Measurements from ENCODE around the gene IL6ST. TPM values are rescaled to one million over a fixed set of nuclear protein-coding genes. Genes with fewer than 3 reads are reported as not detected.
A peak's percentile ranks its signal among the peaks of the same experiment; 100 is the strongest.

IL6ST gene
- total RNA-seq, 1 donor from 2014 or later: 76.2 TPM

- no peak overlapping the region for H3K9ac ChIP-seq (ENCODE audit: low read depth in 1 of 3, low read length in 3 of 3)
- H3K9me3 ChIP-seq (ENCODE audit: control insufficient read depth in 3 of 3, low read length in 3 of 3): no peaks in the 10 kb centered on the region
- no peaks in the 10 kb centered on the region for H3K36me3 ChIP-seq (ENCODE audit: control insufficient read depth in 3 of 3, insufficient read depth in 3 of 3, low read length in 3 of 3)
- H3K27ac ChIP-seq (ENCODE audit: low read depth, low read length): no peak overlapping the region
- peaks cover 3% of the 10 kb centered on the region in 3 donors for H3K4me1 ChIP-seq (ENCODE audit: control insufficient read depth in 3 of 3, insufficient read depth in 3 of 3, low read length in 3 of 3)
- H3K27me3 ChIP-seq (ENCODE audit: control insufficient read depth in 3 of 3, insufficient read depth in 3 of 3, low read length in 3 of 3): peaks cover 0 to 6% (median 0%) of the 10 kb centered on the region in 3 donors
- no peak overlapping the region for H3K4me3 ChIP-seq (ENCODE audit: low read length in 3 of 3)
Observed at GRCh38 chr5:55925712-55926111, 69.1 kb downstream of the IL6ST start.

DNA sequence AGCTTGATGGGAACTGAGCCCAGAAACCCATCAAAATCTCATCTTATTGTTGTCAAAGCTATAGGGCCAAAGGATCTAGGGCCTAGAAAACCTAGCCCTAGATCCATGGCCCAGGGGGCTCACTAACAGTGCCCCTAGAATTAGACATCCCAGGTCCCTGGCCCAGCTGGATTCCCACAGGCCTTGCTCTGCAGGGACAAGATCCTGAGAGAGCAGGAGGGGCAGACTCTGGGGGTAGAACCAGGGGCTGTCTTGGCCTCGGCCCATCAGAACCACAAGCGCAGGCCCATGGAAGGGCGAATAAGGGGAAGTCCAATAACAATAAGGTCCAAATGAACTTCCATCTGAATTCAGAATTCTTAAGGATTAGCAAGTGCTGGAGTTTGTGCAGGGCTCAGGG, 69.6 kb downstream of the IL6ST start:
- no peak overlapping the region for H3K9ac ChIP-seq (ENCODE audit: low read depth in 1 of 3, low read length in 3 of 3)
- peaks cover 0 to 6% (median 0%) of the 10 kb centered on the region in 3 donors for H3K27me3 ChIP-seq (ENCODE audit: control insufficient read depth in 3 of 3, insufficient read depth in 3 of 3, low read length in 3 of 3)
- no peaks in the 10 kb centered on the region for H3K36me3 ChIP-seq (ENCODE audit: control insufficient read depth in 3 of 3, insufficient read depth in 3 of 3, low read length in 3 of 3)
- H3K4me3 ChIP-seq (ENCODE audit: low read length in 3 of 3): no peak overlapping the region
- no peaks in the 10 kb centered on the region for H3K9me3 ChIP-seq (ENCODE audit: control insufficient read depth in 3 of 3, low read length in 3 of 3)
- H3K27ac ChIP-seq (ENCODE audit: low read depth, low read length): no peak overlapping the region
- H3K4me1 ChIP-seq (ENCODE audit: control insufficient read depth in 3 of 3, insufficient read depth in 3 of 3, low read length in 3 of 3): peaks cover 3% of the 10 kb centered on the region in 3 donors

- no peaks in the 10 kb centered on the region for H3K36me3 ChIP-seq (ENCODE audit: control insufficient read depth in 3 of 3, insufficient read depth in 3 of 3, low read length in 3 of 3)
- H3K9ac ChIP-seq (ENCODE audit: low read depth in 1 of 3, low read length in 3 of 3): no peak overlapping the region
- peaks cover 3% of the 10 kb centered on the region in 3 donors for H3K4me1 ChIP-seq (ENCODE audit: control insufficient read depth in 3 of 3, insufficient read depth in 3 of 3, low read length in 3 of 3)
- H3K27ac ChIP-seq (ENCODE audit: low read depth, low read length): no peak overlapping the region
- H3K9me3 ChIP-seq (ENCODE audit: control insufficient read depth in 3 of 3, low read length in 3 of 3): no peaks in the 10 kb centered on the region
- H3K27me3 ChIP-seq (ENCODE audit: control insufficient read depth in 3 of 3, insufficient read depth in 3 of 3, low read length in 3 of 3): peaks cover 0 to 6% (median 0%) of the 10 kb centered on the region in 3 donors
- no peak overlapping the region for H3K4me3 ChIP-seq (ENCODE audit: low read length in 3 of 3)
Observed at GRCh38 chr5:55924744-55925143, 70.0 kb downstream of the IL6ST start.

- peaks cover 0 to 6% (median 0%) of the 10 kb centered on the region in 3 donors for H3K27me3 ChIP-seq (ENCODE audit: control insufficient read depth in 3 of 3, insufficient read depth in 3 of 3, low read length in 3 of 3)
- peaks cover 3% of the 10 kb centered on the region in 3 donors for H3K4me1 ChIP-seq (ENCODE audit: control insufficient read depth in 3 of 3, insufficient read depth in 3 of 3, low read length in 3 of 3)
- no peaks in the 10 kb centered on the region for H3K36me3 ChIP-seq (ENCODE audit: control insufficient read depth in 3 of 3, insufficient read depth in 3 of 3, low read length in 3 of 3)
- H3K9me3 ChIP-seq (ENCODE audit: control insufficient read depth in 3 of 3, low read length in 3 of 3): no peaks in the 10 kb centered on the region
- no peak overlapping the region for H3K27ac ChIP-seq (ENCODE audit: low read depth, low read length)
- no peak overlapping the region for H3K4me3 ChIP-seq (ENCODE audit: low read length in 3 of 3)
- H3K9ac ChIP-seq (ENCODE audit: low read depth in 1 of 3, low read length in 3 of 3): no peak overlapping the region
Observed at GRCh38 chr5:55923865-55924500, 70.8 kb downstream of the IL6ST start.

DNA sequence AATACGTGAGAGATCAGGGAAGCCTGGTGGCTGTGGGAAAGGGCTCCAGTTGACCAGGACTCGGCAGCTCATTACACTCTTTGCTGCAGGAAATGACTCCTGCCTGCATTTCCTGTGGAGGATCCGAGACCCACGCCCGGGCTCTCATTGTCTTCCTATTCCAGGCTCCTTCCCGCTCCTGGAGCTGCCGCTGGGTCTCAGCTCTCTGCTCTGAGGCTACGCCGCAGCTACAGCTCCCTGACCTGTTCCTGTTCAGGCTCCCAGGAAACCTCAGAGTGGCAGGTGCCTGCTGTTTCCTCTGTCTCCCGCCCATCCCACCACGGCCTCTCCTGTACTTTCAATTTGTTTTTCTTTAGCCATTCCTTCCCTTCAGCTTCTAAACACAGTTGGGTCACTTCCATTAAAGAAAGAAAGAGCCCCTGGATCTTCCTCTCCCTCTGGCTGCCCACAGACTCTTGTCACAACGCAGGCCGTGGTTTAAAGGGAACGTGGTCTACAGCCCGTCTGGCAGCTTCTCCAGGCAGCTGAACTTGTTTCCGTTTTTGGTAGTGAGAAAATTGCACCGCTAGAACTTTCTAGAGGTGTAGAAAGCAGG, 71.5 kb downstream of the IL6ST start:
- Histone ChIP-seq H3K9me3 (ENCODE audit: control insufficient read depth in 3 of 3, low read length in 3 of 3) (no peaks in the 10 kb centered on the region), H3K36me3 (ENCODE audit: control insufficient read depth in 3 of 3, insufficient read depth in 3 of 3, low read length in 3 of 3) (no peaks in the 10 kb centered on the region), H3K27ac (ENCODE audit: low read depth, low read length) (no peak overlapping the region), H3K9ac (ENCODE audit: low read depth in 1 of 3, low read length in 3 of 3) (peak overlapping the region; percentile 8 to 38 (median 20)), H3K4me3 (ENCODE audit: low read length in 3 of 3) (peak overlapping the region; percentile 55 to 64 (median 64)), H3K4me1 (ENCODE audit: control insufficient read depth in 3 of 3, insufficient read depth in 3 of 3, low read length in 3 of 3) (peaks cover 3% of the 10 kb centered on the region in 3 donors), H3K27me3 (ENCODE audit: control insufficient read depth in 3 of 3, insufficient read depth in 3 of 3, low read length in 3 of 3) (peaks cover 0 to 6% (median 0%) of the 10 kb centered on the region in 3 donors)

DNA sequence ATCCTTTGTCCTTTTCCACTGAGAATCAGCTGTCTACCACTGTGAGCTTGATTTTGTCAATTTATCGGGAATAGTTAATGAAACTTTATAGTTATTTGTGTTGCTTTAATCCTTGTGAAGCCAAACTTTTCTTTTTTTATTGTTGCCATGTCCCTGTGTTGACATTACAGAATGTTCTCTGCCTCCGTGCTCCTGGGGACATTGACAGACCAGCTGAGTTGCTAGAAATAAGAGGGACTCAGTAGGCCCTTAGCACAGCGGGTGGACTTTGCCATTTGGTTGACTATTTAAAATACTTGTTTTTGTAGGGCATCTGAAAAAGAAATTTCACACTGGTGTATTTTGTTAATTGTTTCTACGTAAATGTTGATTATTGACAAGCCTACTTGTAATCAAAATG, 73.1 kb downstream of the IL6ST start:
- Histone ChIP-seq H3K27ac (ENCODE audit: low read depth, low read length) (no peak overlapping the region), H3K4me1 (ENCODE audit: control insufficient read depth in 3 of 3, insufficient read depth in 3 of 3, low read length in 3 of 3) (peaks cover 3% of the 10 kb centered on the region in 3 donors), H3K4me3 (ENCODE audit: low read length in 3 of 3) (no peak overlapping the region), H3K27me3 (ENCODE audit: control insufficient read depth in 3 of 3, insufficient read depth in 3 of 3, low read length in 3 of 3) (no peaks in the 10 kb centered on the region), H3K9me3 (ENCODE audit: control insufficient read depth in 3 of 3, low read length in 3 of 3) (no peaks in the 10 kb centered on the region), H3K9ac (ENCODE audit: low read depth in 1 of 3, low read length in 3 of 3) (no peak overlapping the region), H3K36me3 (ENCODE audit: control insufficient read depth in 3 of 3, insufficient read depth in 3 of 3, low read length in 3 of 3) (no peaks in the 10 kb centered on the region)

DNA sequence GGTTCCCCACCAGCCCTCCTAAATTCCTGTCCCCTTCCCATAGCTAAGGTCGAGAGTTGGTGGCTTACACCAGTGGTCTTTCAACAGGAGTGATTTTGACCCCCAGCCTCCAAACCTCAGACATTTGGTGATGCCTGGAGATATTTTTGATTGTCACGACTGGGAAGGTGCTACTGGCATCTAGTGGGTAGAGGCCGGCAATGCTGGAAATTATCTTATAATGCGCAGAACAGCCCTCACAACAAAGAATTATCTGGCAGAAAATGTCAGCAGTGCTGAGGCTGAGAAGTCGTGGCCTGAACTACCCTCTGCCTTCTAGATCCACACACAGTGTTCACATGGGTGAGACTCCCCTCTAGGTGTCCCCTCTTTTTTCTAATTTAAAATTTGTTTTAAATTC, 74.0 kb downstream of the IL6ST start:
- Histone ChIP-seq H3K36me3 (ENCODE audit: control insufficient read depth in 3 of 3, insufficient read depth in 3 of 3, low read length in 3 of 3) (no peaks in the 10 kb centered on the region), H3K9ac (ENCODE audit: low read depth in 1 of 3, low read length in 3 of 3) (no peak overlapping the region), H3K27ac (ENCODE audit: low read depth, low read length) (no peak overlapping the region)

GRCh38 chr5:55919625-55920024, 75.1 kb downstream of the IL6ST start:
- Histone ChIP-seq H3K9me3 (ENCODE audit: control insufficient read depth in 3 of 3, low read length in 3 of 3) (no peaks in the 10 kb centered on the region), H3K27me3 (ENCODE audit: control insufficient read depth in 3 of 3, insufficient read depth in 3 of 3, low read length in 3 of 3) (no peaks in the 10 kb centered on the region), H3K36me3 (ENCODE audit: control insufficient read depth in 3 of 3, insufficient read depth in 3 of 3, low read length in 3 of 3) (no peaks in the 10 kb centered on the region), H3K4me3 (ENCODE audit: low read length in 3 of 3) (no peak overlapping the region), H3K4me1 (ENCODE audit: control insufficient read depth in 3 of 3, insufficient read depth in 3 of 3, low read length in 3 of 3) (peaks cover 3% of the 10 kb centered on the region in 3 donors), H3K9ac (ENCODE audit: low read depth in 1 of 3, low read length in 3 of 3) (no peak overlapping the region), H3K27ac (ENCODE audit: low read depth, low read length) (no peak overlapping the region)

More for the DNA sequence above, 74.0 kb downstream of the IL6ST start:
- H3K9me3 ChIP-seq (ENCODE audit: control insufficient read depth in 3 of 3, low read length in 3 of 3): no peaks in the 10 kb centered on the region
- no peaks in the 10 kb centered on the region for H3K27me3 ChIP-seq (ENCODE audit: control insufficient read depth in 3 of 3, insufficient read depth in 3 of 3, low read length in 3 of 3)
- H3K4me1 ChIP-seq (ENCODE audit: control insufficient read depth in 3 of 3, insufficient read depth in 3 of 3, low read length in 3 of 3): peaks cover 3% of the 10 kb centered on the region in 3 donors
- no peak overlapping the region for H3K4me3 ChIP-seq (ENCODE audit: low read length in 3 of 3)

DNA sequence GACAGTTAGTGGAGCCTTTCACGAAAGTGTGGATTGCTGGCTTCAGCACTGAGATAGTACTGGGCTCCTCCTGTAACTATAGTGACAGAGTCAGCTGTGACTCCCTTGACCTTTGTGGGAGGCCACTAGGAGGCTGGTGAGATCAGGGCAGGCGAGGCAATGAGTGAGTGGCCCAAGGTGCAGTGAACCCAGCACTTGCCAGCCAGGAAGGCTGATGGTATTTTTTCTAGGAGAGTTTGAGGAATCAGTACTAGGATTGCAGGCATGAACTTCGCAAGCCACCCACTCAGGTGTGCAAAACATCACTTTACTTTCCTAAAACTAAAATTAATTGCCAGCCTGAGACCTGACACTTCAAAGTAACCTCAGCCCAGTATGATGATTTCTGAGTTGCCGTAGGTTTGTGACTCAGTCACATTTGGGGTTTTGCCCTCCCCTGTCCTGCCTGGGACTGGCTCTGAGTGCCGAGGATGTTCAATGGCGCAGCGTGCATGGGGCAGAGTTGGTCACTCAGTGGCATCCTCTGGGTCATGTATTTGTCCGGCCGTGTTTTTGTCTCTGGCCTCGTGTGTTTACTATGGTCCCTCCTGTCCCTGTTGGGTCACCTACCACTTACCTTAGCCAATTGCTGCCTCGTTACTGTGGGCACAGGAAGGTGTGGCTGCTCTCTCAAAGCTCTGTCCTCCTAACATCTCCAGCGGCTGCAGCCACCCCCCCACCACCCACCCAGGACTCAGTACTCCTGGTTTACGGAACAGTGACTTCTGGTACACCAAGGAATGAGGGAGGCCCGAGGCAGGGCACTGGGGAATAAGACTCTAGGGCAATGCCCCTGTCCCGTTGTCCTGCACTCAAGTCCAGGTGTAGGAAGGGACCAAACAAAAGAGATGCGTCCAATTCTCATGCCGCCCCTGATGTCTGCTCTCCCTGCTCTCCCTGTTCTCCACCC, 76.4 kb downstream of the IL6ST start:
- H3K9ac ChIP-seq (ENCODE audit: low read depth in 1 of 3, low read length in 3 of 3): no peak overlapping the region
- no peaks in the 10 kb centered on the region for H3K36me3 ChIP-seq (ENCODE audit: control insufficient read depth in 3 of 3, insufficient read depth in 3 of 3, low read length in 3 of 3)
- H3K4me1 ChIP-seq (ENCODE audit: control insufficient read depth in 3 of 3, insufficient read depth in 3 of 3, low read length in 3 of 3): peaks cover 0 to 3% (median 0%) of the 10 kb centered on the region in 3 donors
- no peak overlapping the region for H3K27ac ChIP-seq (ENCODE audit: low read depth, low read length)
- H3K4me3 ChIP-seq (ENCODE audit: low read length in 3 of 3): no peak overlapping the region
- H3K27me3 ChIP-seq (ENCODE audit: control insufficient read depth in 3 of 3, insufficient read depth in 3 of 3, low read length in 3 of 3): no peaks in the 10 kb centered on the region
- no peaks in the 10 kb centered on the region for H3K9me3 ChIP-seq (ENCODE audit: control insufficient read depth in 3 of 3, low read length in 3 of 3)

All from skeletal muscle tissue (tissue), 4 donors.